ENCODE measurements around the gene CYP20A1.
"Not testable (repeated sequence)": the region's sequence is repeated elsewhere in the genome, so short reads cannot be mapped to it uniquely, and the experiment has no call there.

CYP20A1 gene, protein sequence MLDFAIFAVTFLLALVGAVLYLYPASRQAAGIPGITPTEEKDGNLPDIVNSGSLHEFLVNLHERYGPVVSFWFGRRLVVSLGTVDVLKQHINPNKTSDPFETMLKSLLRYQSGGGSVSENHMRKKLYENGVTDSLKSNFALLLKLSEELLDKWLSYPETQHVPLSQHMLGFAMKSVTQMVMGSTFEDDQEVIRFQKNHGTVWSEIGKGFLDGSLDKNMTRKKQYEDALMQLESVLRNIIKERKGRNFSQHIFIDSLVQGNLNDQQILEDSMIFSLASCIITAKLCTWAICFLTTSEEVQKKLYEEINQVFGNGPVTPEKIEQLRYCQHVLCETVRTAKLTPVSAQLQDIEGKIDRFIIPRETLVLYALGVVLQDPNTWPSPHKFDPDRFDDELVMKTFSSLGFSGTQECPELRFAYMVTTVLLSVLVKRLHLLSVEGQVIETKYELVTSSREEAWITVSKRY

DNA sequence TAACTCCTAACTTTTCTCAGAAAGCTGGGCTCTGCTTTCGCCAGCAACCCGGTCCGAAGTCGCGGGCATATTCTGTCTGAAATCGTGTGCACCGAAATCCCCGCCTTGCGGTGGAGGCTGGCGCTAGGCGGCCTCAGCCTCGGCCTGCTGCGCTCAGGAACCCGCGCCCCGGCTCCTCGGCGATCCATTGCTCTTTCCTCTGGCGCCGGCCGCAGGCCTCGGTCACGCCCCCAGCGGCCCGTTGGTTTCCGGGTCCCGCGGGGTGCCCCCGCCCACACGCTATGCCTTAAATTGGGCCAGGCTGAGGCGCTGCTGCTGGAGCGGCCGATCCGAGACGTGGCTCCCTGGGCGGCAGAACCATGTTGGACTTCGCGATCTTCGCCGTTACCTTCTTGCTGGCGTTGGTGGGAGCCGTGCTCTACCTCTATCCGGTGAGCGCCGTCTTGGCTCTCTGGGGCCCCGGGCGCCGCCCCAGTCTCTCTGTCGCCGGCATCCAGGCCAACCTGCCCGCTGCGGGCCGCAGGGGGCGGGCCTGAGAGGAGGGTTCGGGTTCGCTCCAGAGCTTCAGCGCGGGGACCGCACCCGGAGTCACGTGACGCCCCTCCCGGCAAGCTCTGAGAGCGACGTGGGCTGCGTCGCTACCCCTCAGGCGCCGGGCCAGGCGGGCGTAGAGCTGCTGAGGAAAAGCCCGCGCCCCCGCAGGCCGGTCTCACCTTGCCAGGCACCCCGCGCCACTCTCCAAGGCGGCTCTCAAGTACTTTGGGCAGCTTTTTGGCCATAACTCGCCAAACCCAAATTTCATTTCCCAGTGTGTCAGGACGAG is at the start of gene CYP20A1:
Gene CYP20A1 (plus strand): TSS at position 315 of the 823 bp plus-strand sequence. CDS start 45 bp downstream, at position 360.
- Mint-ChIP-seq H3K9me3 (no peaks in the 10 kb centered on the region), H3K27me3 (ENCODE audit: low read depth) (no peaks in the 10 kb centered on the region), H3K27ac (peak within 1 kb of the TSS; percentile 100), H3K36me3 (ENCODE audit: low read depth) (peaks cover 26% of the 10 kb centered on the region), H3K4me3 (peak within 1 kb of the TSS; percentile 96), H3K4me1 (ENCODE audit: low read depth) (peaks cover 19% of the 10 kb centered on the region)
- peak; percentile 98 for DNase-seq (ENCODE audit: low spot score)

DNA sequence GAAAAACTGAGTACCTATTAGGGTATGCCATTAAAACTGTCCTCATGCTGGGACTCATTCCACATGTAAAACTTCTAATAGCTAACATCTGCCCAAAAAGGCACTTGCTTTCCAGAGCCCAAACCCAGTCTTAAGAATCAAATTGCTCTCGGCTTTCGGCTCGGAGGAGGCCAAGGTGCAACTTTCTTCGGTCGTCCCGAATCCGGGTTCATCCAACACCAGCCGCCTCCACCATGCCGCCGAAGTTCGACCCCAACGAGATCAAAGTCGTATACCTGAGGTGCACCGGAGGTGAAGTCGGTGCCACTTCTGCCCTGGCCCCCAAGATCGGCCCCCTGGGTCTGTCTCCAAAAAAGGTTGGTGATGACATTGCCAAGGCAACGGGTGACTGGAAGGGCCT is 48.3 kb upstream of the CYP20A1 start:
- H3K27ac Mint-ChIP-seq; H3K27me3 Mint-ChIP-seq (ENCODE audit: low read depth); H3K4me3 Mint-ChIP-seq; DNase-seq (ENCODE audit: low spot score); H3K4me1 Mint-ChIP-seq (ENCODE audit: low read depth); H3K9me3 Mint-ChIP-seq: not testable (repeated sequence)
- H3K36me3 Mint-ChIP-seq (ENCODE audit: low read depth): peaks cover 11% of the 10 kb centered on the region

DNA sequence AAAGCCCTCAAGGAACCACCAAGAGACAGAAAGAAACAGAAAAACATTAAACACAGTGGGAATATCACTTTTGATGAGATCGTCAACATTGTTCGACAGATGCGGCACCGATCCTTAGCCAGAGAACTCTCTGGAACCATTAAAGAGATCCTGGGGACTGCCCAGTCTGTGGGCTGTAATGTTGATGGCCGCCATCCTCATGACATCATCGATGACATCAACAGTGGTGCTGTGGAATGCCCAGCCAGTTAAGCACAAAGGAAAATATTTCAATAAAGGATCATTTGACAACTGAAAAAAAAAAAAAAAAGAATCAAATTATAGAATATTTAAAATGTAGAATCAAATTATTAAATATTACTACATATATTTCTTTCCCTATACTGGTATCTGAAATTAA is 47.8 kb upstream of the CYP20A1 start:
- not testable (repeated sequence) for H3K27me3 Mint-ChIP-seq (ENCODE audit: low read depth); DNase-seq (ENCODE audit: low spot score)

DNA sequence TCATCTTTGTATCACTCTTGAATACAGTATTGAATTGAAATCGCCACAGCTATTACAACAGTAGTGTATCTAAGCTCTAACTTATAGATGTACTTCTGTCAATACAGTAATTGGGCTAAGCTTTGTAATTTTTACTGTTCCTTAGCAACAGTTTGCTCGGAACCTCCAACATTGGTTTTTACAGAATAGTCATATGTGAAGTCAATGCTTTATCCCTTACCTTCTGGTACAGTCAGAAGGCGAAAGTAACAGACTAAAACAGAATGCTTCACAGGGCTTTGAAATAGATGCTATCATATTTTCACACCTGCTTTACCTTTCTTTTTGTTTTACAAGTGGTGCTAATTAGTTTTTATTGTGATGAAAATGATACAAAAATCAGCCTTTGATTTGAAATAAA is 46.9 kb upstream of the CYP20A1 start:
- no peak for DNase-seq (ENCODE audit: low spot score)
- Mint-ChIP-seq H3K27me3 (ENCODE audit: low read depth) (no peaks in the 10 kb centered on the region), H3K4me1 (ENCODE audit: low read depth) (no peaks in the 10 kb centered on the region), H3K9me3 (no peaks in the 10 kb centered on the region), H3K27ac (no peak overlapping the region), H3K4me3 (no peak overlapping the region), H3K36me3 (ENCODE audit: low read depth) (peaks cover 9% of the 10 kb centered on the region)

More for the DNA sequence above, 47.8 kb upstream of the CYP20A1 start:
- H3K4me1 Mint-ChIP-seq (ENCODE audit: low read depth); H3K9me3 Mint-ChIP-seq; H3K36me3 Mint-ChIP-seq (ENCODE audit: low read depth); H3K4me3 Mint-ChIP-seq; H3K27ac Mint-ChIP-seq: not testable (repeated sequence)

DNA sequence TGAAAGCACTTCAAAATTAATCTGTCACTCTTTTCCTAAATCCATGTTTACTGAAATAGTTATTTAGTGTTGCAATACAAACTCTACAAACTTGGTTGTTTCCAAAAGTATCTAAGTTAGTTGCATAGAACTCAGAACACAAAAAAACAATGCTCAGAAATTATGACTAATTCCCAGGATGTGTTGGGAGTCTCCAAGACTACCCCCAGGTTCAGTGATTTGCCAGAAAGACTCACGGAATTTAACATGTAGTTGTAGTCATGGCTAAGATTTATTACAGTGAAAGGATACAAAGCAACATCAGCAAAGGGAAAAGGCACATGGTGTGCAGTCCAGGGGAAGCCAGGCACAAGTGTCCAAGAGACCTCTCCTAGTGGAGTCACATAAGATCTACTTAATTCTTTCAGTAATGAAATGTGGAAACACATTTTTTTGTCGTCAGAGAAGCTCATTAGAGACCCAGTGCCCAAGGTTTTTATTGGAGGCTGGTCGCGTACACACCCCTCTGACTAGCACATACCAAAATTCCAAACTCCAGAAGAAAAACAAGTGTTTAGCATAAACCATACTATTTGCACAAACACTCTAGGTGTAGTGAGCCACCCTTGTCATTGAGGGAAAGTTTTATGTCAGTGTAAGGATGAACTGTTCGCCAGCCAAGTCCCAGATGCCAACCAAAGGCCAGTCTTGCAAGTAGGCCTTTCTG is 43.3 kb upstream of the CYP20A1 start:
- H3K27me3 Mint-ChIP-seq (ENCODE audit: low read depth): no peaks in the 10 kb centered on the region
- no peak for DNase-seq (ENCODE audit: low spot score)
- no peak overlapping the region for H3K27ac Mint-ChIP-seq
- no peaks in the 10 kb centered on the region for H3K4me1 Mint-ChIP-seq (ENCODE audit: low read depth)
- H3K36me3 Mint-ChIP-seq (ENCODE audit: low read depth): peaks cover 10% of the 10 kb centered on the region
- H3K9me3 Mint-ChIP-seq: no peaks in the 10 kb centered on the region
- H3K4me3 Mint-ChIP-seq: no peak overlapping the region

DNA sequence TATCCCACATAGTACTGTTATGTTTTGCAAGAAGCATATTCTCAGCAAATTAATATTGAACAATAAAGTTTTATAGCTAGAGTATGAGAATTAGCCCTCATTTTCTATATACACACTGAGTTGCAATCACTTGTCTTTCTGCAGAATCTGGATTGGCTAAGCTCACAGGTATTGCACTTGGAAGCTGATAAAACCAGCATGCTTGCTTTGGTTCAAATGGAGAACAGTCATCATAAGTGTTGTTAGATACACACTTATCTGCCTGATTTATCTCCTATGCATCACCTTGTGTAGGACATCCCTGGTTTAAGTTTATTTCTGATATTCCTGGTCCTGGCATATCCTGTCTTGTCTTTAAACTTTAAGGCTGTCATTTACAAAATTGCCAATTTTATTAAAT is 38.0 kb upstream of the CYP20A1 start:
- H3K27me3 Mint-ChIP-seq (ENCODE audit: low read depth): no peaks in the 10 kb centered on the region
- no peak overlapping the region for H3K27ac Mint-ChIP-seq
- no peak overlapping the region for H3K4me3 Mint-ChIP-seq
- H3K9me3 Mint-ChIP-seq: no peaks in the 10 kb centered on the region
- H3K36me3 Mint-ChIP-seq (ENCODE audit: low read depth): peaks cover 5% of the 10 kb centered on the region
- DNase-seq (ENCODE audit: low spot score): no peak
- no peaks in the 10 kb centered on the region for H3K4me1 Mint-ChIP-seq (ENCODE audit: low read depth)

DNA sequence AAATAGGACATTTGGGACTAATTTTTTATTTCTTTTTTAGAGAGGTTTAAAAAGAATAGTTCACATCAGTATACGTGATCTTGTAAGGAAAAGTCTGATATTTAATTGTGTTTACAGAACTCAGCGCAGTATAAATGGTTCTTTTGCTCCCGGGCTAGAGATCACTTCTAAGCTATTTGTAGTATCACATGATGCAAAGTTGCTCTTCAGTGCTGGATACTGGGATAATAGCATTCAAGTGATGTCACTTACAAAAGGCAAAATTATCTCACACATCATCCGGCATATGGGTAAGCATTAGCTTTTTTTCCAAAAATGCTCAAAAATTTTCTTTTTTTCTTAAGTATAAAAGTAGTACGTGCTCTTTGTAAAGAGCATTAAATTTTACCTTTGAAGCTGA is 37.4 kb upstream of the CYP20A1 start:
- H3K9me3 Mint-ChIP-seq: no peaks in the 10 kb centered on the region
- H3K36me3 Mint-ChIP-seq (ENCODE audit: low read depth): peaks cover 5% of the 10 kb centered on the region
- H3K4me1 Mint-ChIP-seq (ENCODE audit: low read depth): no peaks in the 10 kb centered on the region
- DNase-seq (ENCODE audit: low spot score): no peak
- no peaks in the 10 kb centered on the region for H3K27me3 Mint-ChIP-seq (ENCODE audit: low read depth)
- no peak overlapping the region for H3K4me3 Mint-ChIP-seq
- no peak overlapping the region for H3K27ac Mint-ChIP-seq

DNA sequence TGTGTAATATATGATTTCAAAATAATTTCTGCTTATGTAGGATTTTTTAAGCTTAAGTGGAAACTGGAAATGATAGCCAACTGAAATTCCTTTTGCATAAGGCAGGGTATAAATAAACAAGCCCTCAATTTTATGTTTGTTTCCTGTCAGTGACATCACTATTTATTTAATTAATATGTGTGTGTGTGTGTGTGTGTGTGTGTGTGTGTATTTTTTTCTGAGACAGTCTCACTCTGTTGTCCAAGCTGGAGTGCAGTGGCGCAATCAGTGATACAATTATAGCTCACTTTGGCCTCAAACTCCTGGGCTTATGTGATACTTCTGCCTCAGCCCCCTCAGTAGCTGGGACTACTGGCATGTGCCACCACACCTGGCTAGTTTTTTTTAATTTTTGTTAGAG is 29.3 kb upstream of the CYP20A1 start:
- Mint-ChIP-seq H3K27me3 (ENCODE audit: low read depth) (no peaks in the 10 kb centered on the region), H3K4me3 (no peak overlapping the region), H3K36me3 (ENCODE audit: low read depth) (no peaks in the 10 kb centered on the region), H3K9me3 (no peaks in the 10 kb centered on the region), H3K4me1 (ENCODE audit: low read depth) (peaks cover 2% of the 10 kb centered on the region), H3K27ac (no peak overlapping the region)
- DNase-seq (ENCODE audit: low spot score): no peak

DNA sequence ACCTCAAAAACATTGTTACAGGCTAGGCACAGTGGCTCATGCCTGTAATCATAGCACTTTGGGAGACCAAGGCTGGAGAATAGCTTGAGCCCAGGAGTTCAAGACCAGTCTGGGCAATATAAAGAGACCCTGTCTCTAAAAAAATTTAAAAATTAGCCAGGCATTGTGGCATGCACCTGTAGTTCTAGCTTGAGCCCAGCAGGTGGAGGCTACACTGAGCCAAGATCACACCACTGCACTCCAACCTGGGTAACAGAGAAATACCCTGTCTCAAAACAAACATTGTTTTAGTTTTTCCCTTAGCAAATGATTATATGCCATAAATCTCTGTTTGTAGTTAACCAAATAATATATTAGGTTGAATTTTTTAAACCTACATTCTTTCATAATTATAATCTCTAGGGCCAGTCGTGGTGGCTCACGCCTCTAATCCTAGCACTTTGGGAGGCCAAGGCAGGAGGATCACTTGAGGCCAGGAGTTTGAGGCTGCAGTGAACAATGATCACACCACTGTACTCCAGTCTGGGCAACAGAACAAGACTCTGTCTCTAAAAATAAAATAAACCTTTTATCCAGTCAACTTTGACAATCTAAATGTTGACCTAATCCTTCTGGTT is 13.3 kb upstream of the CYP20A1 start:
- Mint-ChIP-seq H3K4me3 (no peak overlapping the region), H3K27ac (no peak overlapping the region), H3K9me3 (no peaks in the 10 kb centered on the region), H3K27me3 (ENCODE audit: low read depth) (no peaks in the 10 kb centered on the region), H3K4me1 (ENCODE audit: low read depth) (no peaks in the 10 kb centered on the region), H3K36me3 (ENCODE audit: low read depth) (no peaks in the 10 kb centered on the region)
- no peak for DNase-seq (ENCODE audit: low spot score)

DNA sequence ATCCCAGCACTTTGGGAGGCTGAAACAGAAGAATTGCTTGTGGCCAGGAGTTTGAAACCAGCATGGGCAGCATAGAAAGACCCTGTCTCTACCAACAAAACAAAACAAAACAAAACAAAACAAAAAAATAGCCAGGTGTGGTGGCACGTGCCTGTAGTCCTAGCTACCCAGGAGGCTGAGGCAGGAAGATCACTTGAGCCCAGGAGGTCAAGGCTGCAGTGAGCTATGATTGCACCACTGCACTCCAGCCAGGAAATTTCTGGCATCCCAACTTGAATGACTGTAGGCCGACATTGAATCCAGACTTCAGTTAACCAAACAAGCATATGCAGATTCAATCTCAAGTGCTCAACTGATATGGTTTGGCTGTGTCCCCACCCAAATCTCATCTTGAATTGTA is 9.1 kb upstream of the CYP20A1 start:
- not testable (repeated sequence) for H3K27ac Mint-ChIP-seq; H3K9me3 Mint-ChIP-seq; H3K4me3 Mint-ChIP-seq; H3K36me3 Mint-ChIP-seq (ENCODE audit: low read depth); H3K27me3 Mint-ChIP-seq (ENCODE audit: low read depth); DNase-seq (ENCODE audit: low spot score); H3K4me1 Mint-ChIP-seq (ENCODE audit: low read depth)

DNA sequence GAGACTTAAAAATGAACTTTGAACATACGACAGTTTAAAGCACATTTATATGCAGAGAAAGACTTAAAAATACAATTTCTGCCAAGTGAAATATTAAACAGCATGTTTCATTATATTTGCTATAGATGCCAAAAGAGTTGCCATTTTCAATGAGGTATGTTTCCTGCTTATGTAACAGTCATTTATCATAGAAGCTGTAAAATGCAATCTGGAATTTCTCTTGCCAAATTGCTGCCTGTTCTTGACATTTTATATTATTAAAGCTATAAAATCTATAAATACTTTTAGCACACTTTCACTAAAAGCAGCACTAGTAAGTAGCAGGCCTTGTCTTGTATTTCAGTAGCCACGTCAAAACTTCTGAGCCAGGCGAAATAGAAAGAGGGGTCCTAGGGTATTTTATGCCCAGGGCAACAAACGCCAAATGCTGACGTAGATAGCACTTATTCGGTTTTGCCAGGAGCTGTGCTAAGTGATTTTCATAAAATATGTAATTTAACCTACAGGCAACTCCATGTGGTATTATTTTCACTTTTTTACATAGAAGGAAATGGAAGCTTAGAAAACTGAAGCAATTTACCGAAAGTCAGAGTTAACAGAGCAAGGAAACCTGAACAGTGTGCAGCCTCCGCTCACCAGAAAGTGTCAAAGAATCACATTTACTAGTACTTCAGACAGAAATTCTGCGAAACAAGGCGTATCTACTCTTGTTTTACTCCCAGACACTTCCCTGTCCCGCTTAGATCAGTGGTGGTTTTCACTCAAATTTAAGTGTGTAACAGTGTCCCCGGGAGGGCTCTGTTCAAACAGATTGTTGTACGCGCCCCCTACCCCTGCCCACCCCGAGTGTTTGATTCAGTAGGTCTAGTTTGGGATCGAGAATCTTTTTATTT is 1.2 kb upstream of the CYP20A1 start:
- peaks cover 16% of the 10 kb centered on the region for H3K4me1 Mint-ChIP-seq (ENCODE audit: low read depth)
- peak overlapping the region; percentile 96 for H3K4me3 Mint-ChIP-seq
- no peak for DNase-seq (ENCODE audit: low spot score)
- peak overlapping the region; percentile 56 for H3K27ac Mint-ChIP-seq
- H3K9me3 Mint-ChIP-seq: no peaks in the 10 kb centered on the region
- H3K27me3 Mint-ChIP-seq (ENCODE audit: low read depth): no peaks in the 10 kb centered on the region
- H3K36me3 Mint-ChIP-seq (ENCODE audit: low read depth): peaks cover 18% of the 10 kb centered on the region

DNA sequence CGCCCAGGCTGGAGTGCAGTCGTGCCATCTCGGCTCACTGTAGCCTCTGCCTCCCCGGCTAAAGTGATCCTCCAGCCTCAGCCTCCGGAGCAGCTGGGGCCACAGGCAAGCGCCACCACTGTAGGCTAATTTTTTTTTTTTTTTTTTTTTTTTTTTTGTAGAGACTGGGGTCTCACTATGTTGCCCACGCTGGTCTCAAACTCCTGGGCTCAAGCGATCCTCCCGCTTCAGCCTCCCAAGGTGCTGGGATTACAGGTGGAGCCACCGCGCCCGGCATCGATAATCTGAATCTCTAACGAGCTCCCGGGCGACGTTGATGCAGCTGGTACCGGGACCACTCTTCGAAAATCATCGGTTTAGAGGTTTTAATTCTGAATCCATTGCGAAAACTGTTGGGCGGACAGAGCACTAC is 520 bp upstream of the CYP20A1 start:
- H3K9me3 Mint-ChIP-seq: no peaks in the 10 kb centered on the region
- DNase-seq (ENCODE audit: low spot score): no peak
- H3K27ac Mint-ChIP-seq: peak overlapping the region; percentile 100
- peaks cover 23% of the 10 kb centered on the region for H3K36me3 Mint-ChIP-seq (ENCODE audit: low read depth)
- H3K27me3 Mint-ChIP-seq (ENCODE audit: low read depth): no peaks in the 10 kb centered on the region
- peak overlapping the region; percentile 96 for H3K4me3 Mint-ChIP-seq
- peaks cover 19% of the 10 kb centered on the region for H3K4me1 Mint-ChIP-seq (ENCODE audit: low read depth)

DNA sequence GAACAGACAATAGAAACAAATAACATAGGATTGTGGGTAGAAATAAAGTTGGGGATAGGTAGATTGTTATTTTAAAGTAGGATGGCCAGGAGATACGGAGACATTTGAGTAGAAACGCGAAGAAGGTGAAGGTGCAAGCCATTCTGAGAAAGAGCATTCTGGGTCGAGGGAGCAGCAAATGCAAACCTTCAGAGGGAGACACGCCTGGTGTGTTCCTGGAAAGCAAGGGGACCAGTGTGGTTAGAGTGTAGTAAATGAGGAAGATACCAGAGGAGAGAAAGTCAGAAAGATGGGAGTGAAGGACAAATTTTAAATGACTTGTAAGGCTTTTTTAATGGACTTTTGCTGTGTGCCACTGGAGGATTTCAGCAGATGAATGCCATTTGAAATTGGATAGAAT is 1.7 kb downstream of the CYP20A1 start:
- H3K27me3 Mint-ChIP-seq (ENCODE audit: low read depth): no peaks in the 10 kb centered on the region
- H3K4me3 Mint-ChIP-seq: peak overlapping the region; percentile 96
- peaks cover 21% of the 10 kb centered on the region for H3K4me1 Mint-ChIP-seq (ENCODE audit: low read depth)
- H3K36me3 Mint-ChIP-seq (ENCODE audit: low read depth): peaks cover 33% of the 10 kb centered on the region
- H3K9me3 Mint-ChIP-seq: no peaks in the 10 kb centered on the region
- peak overlapping the region; percentile 100 for H3K27ac Mint-ChIP-seq
- DNase-seq (ENCODE audit: low spot score): no peak
